Liver (tissue), 9 donors: ENCODE results near the gene MND1. TPM values are rescaled to one million over a fixed set of nuclear protein-coding genes. Genes with fewer than 3 reads are reported as not detected.

ENCODE experiments used
- DNase-seq: peaks from one replicate; pipeline ENCODE4 v3.0.0-alpha.2; 2017; ENCODE audit warnings: low spot score
- H3K27ac ChIP-seq, 2 donors: one replicate each; pipeline ENCODE4 v1.7.0; 2013; ENCODE audit warnings: inconsistent platforms in 2 of 2, low read length in 2 of 2, control low read depth in 1 of 2, low read depth in 1 of 2, mild to moderate bottlenecking in 1 of 2
- H3K27me3 ChIP-seq, 4 donors: one replicate each; pipeline versions ENCODE4 v1.6.1 to v1.7.0; 2013; ENCODE audit warnings: low read length in 3 of 4, inconsistent platforms in 1 of 4, mild to moderate bottlenecking in 1 of 4, moderate library complexity in 1 of 4; ENCODE audit not compliant: control insufficient read depth in 4 of 4, insufficient read depth in 4 of 4
- H3K36me3 ChIP-seq, 4 donors: one replicate each; pipeline versions ENCODE4 v1.6.1 to v1.7.0; 2013; ENCODE audit warnings: low read length in 3 of 4, mild to moderate bottlenecking in 3 of 4, low read depth in 1 of 4, moderate library complexity in 1 of 4; ENCODE audit not compliant: control insufficient read depth in 4 of 4, insufficient read depth in 3 of 4
- H3K4me1 ChIP-seq, 4 donors: one replicate each; pipeline versions ENCODE4 v1.6.1 to v1.7.0; 2013; ENCODE audit warnings: low read length in 3 of 4, mild to moderate bottlenecking in 3 of 4, moderate library complexity in 1 of 4; ENCODE audit not compliant: control insufficient read depth in 4 of 4, insufficient read depth in 4 of 4
- H3K4me3 ChIP-seq, 3 donors: one replicate each; pipeline versions ENCODE4 v1.6.1 to v1.7.0; 2013; ENCODE audit warnings: low read length in 3 of 3, control low read depth in 1 of 3, low read depth in 1 of 3, mild to moderate bottlenecking in 1 of 3
- H3K9ac ChIP-seq, 2 donors: one replicate each; pipeline ENCODE4 v1.7.0; 2013; ENCODE audit warnings: low read length in 2 of 2, mild to moderate bottlenecking in 2 of 2, moderate library complexity in 2 of 2, control low read depth in 1 of 2, low read depth in 1 of 2
- H3K9me3 ChIP-seq, 4 donors: one replicate each; pipeline versions ENCODE4 v1.6.1 to v1.7.0; 2013; ENCODE audit warnings: low read length in 3 of 4; ENCODE audit not compliant: control insufficient read depth in 4 of 4
- CTCF ChIP-seq: fragments of 150-350 bp; IDR thresholded peaks from 2 replicates; pipeline ENCODE4 v1.5.1; 2017; ENCODE audit warnings: improper control_type of control experiment, low read depth, low read length; ENCODE audit not compliant: missing input control
- EGR1 ChIP-seq, 2 donors: IDR thresholded peaks; 2 replicates each; pipeline ENCODE4 v1.6.1; 2016 to 2018; ENCODE audit warnings: antibody characterized with exemption in 2 of 2, low read depth in 2 of 2
- FOXA1 ChIP-seq: IDR thresholded peaks from 2 replicates; pipeline ENCODE4 v1.6.1; 2016; ENCODE audit warnings: antibody characterized with exemption
- FOXA2 ChIP-seq: IDR thresholded peaks from 2 replicates; pipeline ENCODE4 v1.6.1; 2016; ENCODE audit warnings: antibody characterized with exemption
- GABPA ChIP-seq, 2 donors: IDR thresholded peaks in 1 of 2; conservative IDR thresholded peaks in 1 of 2; 2 replicates each; pipeline ENCODE4 v1.6.1; 2016; ENCODE audit warnings: antibody characterized with exemption in 2 of 2, mild to moderate bottlenecking in 1 of 2, moderate library complexity in 1 of 2
- HNF4A ChIP-seq, 2 donors: conservative IDR thresholded peaks; 2 replicates each; pipeline ENCODE4 v1.6.1; 2016; ENCODE audit warnings: antibody characterized with exemption in 2 of 2, mild to moderate bottlenecking in 2 of 2
- HNF4G ChIP-seq: IDR thresholded peaks from 2 replicates; pipeline ENCODE4 v1.6.1; 2016; ENCODE audit warnings: antibody characterized with exemption
- JUND ChIP-seq, 2 donors: IDR thresholded peaks; 2 replicates each; pipeline ENCODE4 v1.6.1; 2016; ENCODE audit warnings: antibody characterized with exemption in 2 of 2
- RAD21 ChIP-seq, 2 donors: IDR thresholded peaks; 2 replicates each; pipeline ENCODE4 v1.6.1; 2016; ENCODE audit warnings: antibody characterized with exemption in 2 of 2, mild to moderate bottlenecking in 2 of 2
- RXRA ChIP-seq, 2 donors: IDR thresholded peaks; 2 replicates each; pipeline ENCODE4 v1.6.1; 2017 to 2018; ENCODE audit warnings: antibody characterized with exemption in 2 of 2, mild to moderate bottlenecking in 1 of 2
- SP1 ChIP-seq: IDR thresholded peaks from 2 replicates; pipeline ENCODE4 v1.6.1; 2018; ENCODE audit warnings: antibody characterized with exemption, mild to moderate bottlenecking
- TAF1 ChIP-seq: conservative IDR thresholded peaks from 2 replicates; pipeline ENCODE4 v1.6.1; 2016; ENCODE audit warnings: antibody characterized with exemption, mild to moderate bottlenecking
- YY1 ChIP-seq: IDR thresholded peaks from 2 replicates; pipeline ENCODE4 v1.6.1; 2016; ENCODE audit warnings: antibody characterized with exemption, mild to moderate bottlenecking
- ZBTB33 ChIP-seq: IDR thresholded peaks from 2 replicates; pipeline ENCODE4 v1.6.1; 2016; ENCODE audit warnings: antibody characterized with exemption
- WGBS: extraction: QIAGEN DNeasy Blood & Tissue Kit; methylation state at CpG from one replicate; pipeline ENCODE4 v1.1.7; 2013; 5-methylcytosine and 5-hydroxymethylcytosine counted together
- polyA plus RNA-seq, 2 donors: library from polyadenylated mRNA; stranded (reverse) in 1 of 2; unstranded in 1 of 2; fragments of 200-250 nt in 1 of 2; fragments of >200 nt in 1 of 2; fragmentation: Nextera tagmentation in 1 of 2; extraction: Ambion mirVana in 1 of 2; gene quantifications; one replicate each; pipeline versions ENCODE4 v1.2.1 to v1.2.3, GENCODE V29; 2013 to 2015
- total RNA-seq, 2 donors: library from RNA; depleted of rRNA; stranded (reverse); fragments of >200 nt; gene quantifications; one replicate each; pipeline ENCODE4 v1.2.3, GENCODE V29; 2014
- TF ChIP-seq, protein P1 (sequence below): IDR thresholded peaks from 2 replicates; pipeline ENCODE4 v1.6.1; 2016; ENCODE audit warnings: antibody characterized with exemption
- TF ChIP-seq, protein P2 (sequence below): IDR thresholded peaks from 2 replicates; pipeline ENCODE4 v1.6.1; 2016; ENCODE audit warnings: antibody characterized with exemption, mild to moderate bottlenecking
- donor health status: healthy.
- donor health status: healthy.
- donor health status: healthy.
- donor health status: healthy.
- donor health status: healthy.

The MND1 gene
- total and polyA plus RNA-seq, 4 donors: 0.17 to 2.5 (median 0.42) TPM

DNA sequence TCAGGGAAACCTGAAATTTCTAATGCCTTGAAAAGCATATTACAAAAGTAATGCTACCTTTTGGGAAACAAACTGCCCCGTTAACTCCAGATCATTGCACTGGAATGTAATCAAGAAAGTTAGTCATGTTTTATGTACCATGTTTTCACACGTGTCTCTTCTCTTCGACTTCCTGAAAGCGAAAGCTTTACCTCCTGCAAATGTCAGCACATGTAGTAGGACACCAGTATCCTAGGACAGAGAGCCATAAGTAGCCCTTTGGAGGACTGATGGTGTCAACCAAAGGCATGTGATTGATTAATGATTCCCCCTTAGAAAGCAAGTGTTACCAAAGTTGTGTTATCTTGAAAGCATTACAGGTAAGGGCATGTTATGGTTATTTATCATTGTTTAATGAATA is 8.8 kb upstream of the MND1 start:
- no peak overlapping the region for H3K9ac ChIP-seq
- no peak overlapping the region for H3K27ac ChIP-seq
- WGBS: 80% methylated on average over 4 of the region's 4 CpGs
- no peak for DNase-seq
- no peaks in the 10 kb centered on the region for H3K4me1 ChIP-seq
- H3K9me3 ChIP-seq: no peaks in the 10 kb centered on the region
- no peaks in the 10 kb centered on the region for H3K27me3 ChIP-seq
- H3K4me3 ChIP-seq: no peak overlapping the region
- peaks cover 0 to 6% (median under 1%) of the 10 kb centered on the region in 4 donors for H3K36me3 ChIP-seq
- TF ChIP-seq SP1: no peak
- TF ChIP-seq GABPA (IDR thresholded peaks at IDR 0.05 in 1 of 2, conservative IDR thresholded peaks at IDR 0.05 in 1 of 2): no peak
- no peak for TF ChIP-seq ZBTB33
- TF ChIP-seq YY1: no peak
- TF ChIP-seq HNF4G: no peak
- no peak for TF ChIP-seq CTCF
- TF ChIP-seq TAF1: no peak
- TF ChIP-seq, protein P1, sequence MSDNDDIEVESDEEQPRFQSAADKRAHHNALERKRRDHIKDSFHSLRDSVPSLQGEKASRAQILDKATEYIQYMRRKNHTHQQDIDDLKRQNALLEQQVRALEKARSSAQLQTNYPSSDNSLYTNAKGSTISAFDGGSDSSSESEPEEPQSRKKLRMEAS: no peak
- TF ChIP-seq RAD21 (IDR thresholded peaks at IDR 0.05): no peak
- no peak for TF ChIP-seq EGR1 (IDR thresholded peaks at IDR 0.05; ENCODE audit: low read depth in 2 of 2)
- TF ChIP-seq HNF4A (conservative IDR thresholded peaks at IDR 0.05): no peak
- TF ChIP-seq JUND (IDR thresholded peaks at IDR 0.05): no peak
- TF ChIP-seq FOXA1: no peak
- no peak for TF ChIP-seq FOXA2
- TF ChIP-seq RXRA (IDR thresholded peaks at IDR 0.05): no peak
- TF ChIP-seq, protein P2, sequence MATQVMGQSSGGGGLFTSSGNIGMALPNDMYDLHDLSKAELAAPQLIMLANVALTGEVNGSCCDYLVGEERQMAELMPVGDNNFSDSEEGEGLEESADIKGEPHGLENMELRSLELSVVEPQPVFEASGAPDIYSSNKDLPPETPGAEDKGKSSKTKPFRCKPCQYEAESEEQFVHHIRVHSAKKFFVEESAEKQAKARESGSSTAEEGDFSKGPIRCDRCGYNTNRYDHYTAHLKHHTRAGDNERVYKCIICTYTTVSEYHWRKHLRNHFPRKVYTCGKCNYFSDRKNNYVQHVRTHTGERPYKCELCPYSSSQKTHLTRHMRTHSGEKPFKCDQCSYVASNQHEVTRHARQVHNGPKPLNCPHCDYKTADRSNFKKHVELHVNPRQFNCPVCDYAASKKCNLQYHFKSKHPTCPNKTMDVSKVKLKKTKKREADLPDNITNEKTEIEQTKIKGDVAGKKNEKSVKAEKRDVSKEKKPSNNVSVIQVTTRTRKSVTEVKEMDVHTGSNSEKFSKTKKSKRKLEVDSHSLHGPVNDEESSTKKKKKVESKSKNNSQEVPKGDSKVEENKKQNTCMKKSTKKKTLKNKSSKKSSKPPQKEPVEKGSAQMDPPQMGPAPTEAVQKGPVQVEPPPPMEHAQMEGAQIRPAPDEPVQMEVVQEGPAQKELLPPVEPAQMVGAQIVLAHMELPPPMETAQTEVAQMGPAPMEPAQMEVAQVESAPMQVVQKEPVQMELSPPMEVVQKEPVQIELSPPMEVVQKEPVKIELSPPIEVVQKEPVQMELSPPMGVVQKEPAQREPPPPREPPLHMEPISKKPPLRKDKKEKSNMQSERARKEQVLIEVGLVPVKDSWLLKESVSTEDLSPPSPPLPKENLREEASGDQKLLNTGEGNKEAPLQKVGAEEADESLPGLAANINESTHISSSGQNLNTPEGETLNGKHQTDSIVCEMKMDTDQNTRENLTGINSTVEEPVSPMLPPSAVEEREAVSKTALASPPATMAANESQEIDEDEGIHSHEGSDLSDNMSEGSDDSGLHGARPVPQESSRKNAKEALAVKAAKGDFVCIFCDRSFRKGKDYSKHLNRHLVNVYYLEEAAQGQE: no peak

DNA sequence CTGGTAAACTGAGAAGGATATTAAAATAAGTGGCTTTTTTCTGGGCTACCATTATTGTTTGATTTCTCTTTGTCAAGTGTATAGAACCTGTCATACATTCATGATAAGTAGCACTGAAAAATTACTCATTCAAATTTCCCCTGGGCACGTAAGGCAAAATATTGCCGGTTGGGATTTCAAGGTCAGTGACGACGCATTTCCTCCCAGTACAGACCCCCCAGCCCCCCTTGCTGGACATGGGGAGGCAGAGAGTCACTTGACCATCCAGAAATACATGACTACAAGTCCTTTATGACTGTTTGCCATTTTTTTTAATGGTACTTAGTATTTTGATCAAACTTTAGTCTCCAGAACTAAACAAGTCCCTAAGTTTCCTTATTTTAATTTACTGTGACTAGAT is 6.8 kb upstream of the MND1 start:
- H3K27me3 ChIP-seq: no peaks in the 10 kb centered on the region
- 86% methylated on average over 4 of the region's 4 CpGs for WGBS
- H3K4me1 ChIP-seq: no peaks in the 10 kb centered on the region
- no peak overlapping the region for H3K9ac ChIP-seq
- TF ChIP-seq FOXA1: no peak
- TF ChIP-seq SP1: no peak
- no peak for TF ChIP-seq RAD21 (IDR thresholded peaks at IDR 0.05)
- TF ChIP-seq TAF1: no peak
- no peak for TF ChIP-seq HNF4A (conservative IDR thresholded peaks at IDR 0.05)
- TF ChIP-seq, protein P2: no peak
- no peaks in the 10 kb centered on the region for H3K9me3 ChIP-seq
- DNase-seq: no peak
- no peak overlapping the region for H3K27ac ChIP-seq
- peaks cover 0 to 6% (median under 1%) of the 10 kb centered on the region in 4 donors for H3K36me3 ChIP-seq
- no peak overlapping the region for H3K4me3 ChIP-seq
